ENCODE data around the gene NAGLU.

NAGLU gene

GRCh38 chr17:42565523-42566214 lies 29.6 kb downstream of the NAGLU start:
- no peak for DNase-seq

- no peak for DNase-seq
These were observed 30.3 kb downstream of the NAGLU start for GRCh38 chr17:42566215-42566882.

GRCh38 chr17:42566883-42567573 lies 31.0 kb downstream of the NAGLU start, which contains the start of gene MLX:
TSS of gene MLX (plus strand) at chr17:42567100. CDS start at chr17:42567125, 25 bp downstream.
- peak; percentile 99 for DNase-seq

- no peak for DNase-seq
These were observed 32.5 kb downstream of the NAGLU start for GRCh38 chr17:42568341-42569111.

- no peak for DNase-seq
These were observed 35.6 kb downstream of the NAGLU start for GRCh38 chr17:42571435-42572225.

- DNase-seq, result no peak
These were observed 37.1 kb downstream of the NAGLU start for GRCh38 chr17:42573095-42573494.

- DNase-seq, result no peak
These were observed 38.4 kb downstream of the NAGLU start for GRCh38 chr17:42574463-42574862.

- peak; percentile 34 for DNase-seq
These were observed 41.1 kb downstream of the NAGLU start for GRCh38 chr17:42577140-42577531.

- DNase-seq, result peak; percentile 98
These were observed 41.7 kb downstream of the NAGLU start, which contains the start of gene PSMC3IP for GRCh38 chr17:42577532-42578281. TSS of gene PSMC3IP (minus strand) at chr17:42577729. CDS start at chr17:42577686, 43 bp downstream.

- DNase-seq, result peak; percentile 93
These were observed 42.3 kb downstream of the NAGLU start for GRCh38 chr17:42578282-42578869.

GRCh38 chr17:42579794-42580551 lies 43.9 kb downstream of the NAGLU start:
- no peak for DNase-seq

- no peak for DNase-seq
These were observed 45.8 kb downstream of the NAGLU start for GRCh38 chr17:42581744-42582270.

GRCh38 chr17:42584880-42585279 lies 48.8 kb downstream of the NAGLU start:
- peak; percentile 38 for DNase-seq

GRCh38 chr17:42585353-42585752 lies 49.3 kb downstream of the NAGLU start:
- DNase-seq, result peak; percentile 13

- no peak for DNase-seq
These were observed 50.6 kb downstream of the NAGLU start for GRCh38 chr17:42586514-42587230.

- no peak for DNase-seq
These were observed 54.8 kb downstream of the NAGLU start for GRCh38 chr17:42590886-42591285.

- DNase-seq, result no peak
These were observed 55.4 kb downstream of the NAGLU start for GRCh38 chr17:42591411-42591810.
